Astrocyte of the cerebellum (primary cell): ENCODE measurements around the gene DLG2.

ENCODE experiments used
- DNase-seq: peaks from one replicate; pipeline ENCODE4 v3.0.0-alpha.2; 2011; ENCODE audit warnings: low read depth
- H3K4me3 ChIP-seq: 2 replicates; pipeline ENCODE4 v1.5.1; 2011; ENCODE audit warnings: mild to moderate bottlenecking, low read depth, low read length, moderate library complexity
- CTCF ChIP-seq: IDR thresholded peaks from 2 replicates; pipeline ENCODE4 v1.5.1; 2012; ENCODE audit warnings: low read length, low read depth, moderate library complexity, mild to moderate bottlenecking; ENCODE audit errors: missing control alignments
- in situ Hi-C: cut with HindIII; loops from 2 replicates; pipeline ENCODE4 v1.10.0; 2017; ENCODE audit warnings: low sequenced_read_pairs

The DLG2 gene

GRCh38 chr11:84634309-84634708 lies 992.8 kb downstream of the DLG2 start:
- H3K4me3 ChIP-seq, result no peak overlapping the region
- no peak for DNase-seq
- no peak for TF ChIP-seq CTCF
- in situ Hi-C loops, result no loop called here

- no peak for TF ChIP-seq CTCF
- DNase-seq, result no peak
- in situ Hi-C loops, result no loop called here
- no peak overlapping the region for H3K4me3 ChIP-seq
Observed at GRCh38 chr11:84628871-84629620, 998.1 kb downstream of the DLG2 start.

DNA sequence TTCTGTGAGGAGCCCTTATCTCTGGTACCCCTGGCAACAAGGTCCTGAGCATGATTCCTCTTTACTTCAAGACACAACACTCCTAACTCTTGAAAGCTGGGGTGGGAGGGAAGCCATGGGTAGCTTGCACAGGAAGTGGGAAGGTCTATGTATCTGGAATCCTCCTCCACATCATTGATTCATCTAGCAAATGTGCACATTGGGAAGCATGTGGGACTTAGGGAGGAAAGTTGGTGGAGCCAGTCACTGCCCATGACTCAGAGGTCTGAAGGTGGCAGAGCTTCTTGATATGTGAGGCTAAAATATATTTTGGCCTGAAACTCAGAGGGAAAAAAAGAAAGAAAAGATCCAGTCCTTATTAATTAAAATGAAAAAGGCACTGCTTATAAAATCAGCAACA lies 1000.9 kb downstream of the DLG2 start:
- DNase-seq, result no peak
- H3K4me3 ChIP-seq, result no peak overlapping the region
- in situ Hi-C loops, result no loop called here
- no peak for TF ChIP-seq CTCF

DNA sequence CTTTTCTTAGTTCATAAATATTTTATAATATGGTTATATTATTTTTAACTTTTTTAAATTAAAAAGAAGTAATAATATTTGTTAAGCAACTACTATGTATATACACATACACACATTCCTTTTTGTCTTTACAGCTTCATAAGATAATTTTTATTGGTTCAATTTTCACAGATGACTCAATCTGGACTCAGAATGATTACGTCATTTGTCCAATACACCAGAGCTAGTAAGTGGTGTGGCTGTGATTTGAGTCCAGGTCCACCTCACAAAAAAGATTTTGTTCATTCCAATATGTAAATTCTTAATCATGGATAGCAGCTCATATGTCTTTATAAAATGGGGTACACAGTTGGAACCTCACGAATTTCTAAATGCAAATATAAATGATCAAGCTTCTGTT lies 1014.5 kb downstream of the DLG2 start:
- no peak for TF ChIP-seq CTCF
- DNase-seq, result no peak
- in situ Hi-C loops, result no loop called here
- H3K4me3 ChIP-seq, result no peak overlapping the region

GRCh38 chr11:84608837-84609196 lies 1018.3 kb downstream of the DLG2 start:
- TF ChIP-seq CTCF, result no peak
- H3K4me3 ChIP-seq, result no peak overlapping the region
- no peak for DNase-seq
- in situ Hi-C loops, result no loop called here

- in situ Hi-C loops, result no loop called here
- TF ChIP-seq CTCF, result no peak
- no peak overlapping the region for H3K4me3 ChIP-seq
- DNase-seq, result no peak
Observed at GRCh38 chr11:84607975-84608836, 1018.9 kb downstream of the DLG2 start.
